GM19099 (cell line): ENCODE measurements around the gene EDEM1.

Experiments used
- POLR2A ChIP-seq: IDR thresholded peaks from 3 replicates; pipeline ENCODE4 v1.6.1; 2011; ENCODE audit warnings: low read depth; ENCODE audit not compliant: insufficient read length; ENCODE audit errors: extremely low read depth

Gene EDEM1

DNA sequence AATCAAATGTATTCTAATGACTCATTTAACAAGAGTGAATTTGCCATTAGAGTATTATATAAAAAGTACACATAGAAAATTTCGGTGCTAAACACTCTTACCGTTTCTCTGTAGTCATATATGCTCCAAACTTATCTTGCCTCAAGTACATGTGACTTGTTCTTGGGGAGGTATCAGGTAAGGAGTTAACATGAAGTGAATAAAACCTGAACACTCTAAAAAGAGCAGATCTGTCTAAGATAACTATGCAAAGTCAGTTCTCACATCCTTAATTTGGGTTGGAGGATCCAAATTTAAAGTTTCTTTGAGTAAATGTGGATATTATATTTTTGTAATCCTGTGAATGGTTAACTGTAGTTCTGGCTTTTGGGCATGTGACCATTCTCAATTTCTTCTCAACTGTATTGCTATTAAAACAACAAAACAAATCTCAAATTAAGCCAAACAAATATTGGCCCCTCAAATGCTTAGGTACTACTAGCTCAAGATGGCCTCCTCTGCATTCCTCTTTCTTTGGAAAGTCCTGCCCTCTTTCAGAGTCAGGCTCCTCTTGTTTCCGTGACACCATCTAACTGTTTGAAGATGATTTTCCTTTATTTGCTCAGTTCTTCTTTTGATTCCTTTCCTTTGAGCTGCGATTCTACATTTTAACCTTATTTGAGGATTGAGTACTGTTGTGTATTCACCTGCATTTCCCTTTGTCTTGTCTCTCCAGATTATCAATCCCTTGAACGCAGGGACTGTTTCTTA lies 4.2 kb downstream of the EDEM1 start:
- peak; percentile 50 for TF ChIP-seq POLR2A

DNA sequence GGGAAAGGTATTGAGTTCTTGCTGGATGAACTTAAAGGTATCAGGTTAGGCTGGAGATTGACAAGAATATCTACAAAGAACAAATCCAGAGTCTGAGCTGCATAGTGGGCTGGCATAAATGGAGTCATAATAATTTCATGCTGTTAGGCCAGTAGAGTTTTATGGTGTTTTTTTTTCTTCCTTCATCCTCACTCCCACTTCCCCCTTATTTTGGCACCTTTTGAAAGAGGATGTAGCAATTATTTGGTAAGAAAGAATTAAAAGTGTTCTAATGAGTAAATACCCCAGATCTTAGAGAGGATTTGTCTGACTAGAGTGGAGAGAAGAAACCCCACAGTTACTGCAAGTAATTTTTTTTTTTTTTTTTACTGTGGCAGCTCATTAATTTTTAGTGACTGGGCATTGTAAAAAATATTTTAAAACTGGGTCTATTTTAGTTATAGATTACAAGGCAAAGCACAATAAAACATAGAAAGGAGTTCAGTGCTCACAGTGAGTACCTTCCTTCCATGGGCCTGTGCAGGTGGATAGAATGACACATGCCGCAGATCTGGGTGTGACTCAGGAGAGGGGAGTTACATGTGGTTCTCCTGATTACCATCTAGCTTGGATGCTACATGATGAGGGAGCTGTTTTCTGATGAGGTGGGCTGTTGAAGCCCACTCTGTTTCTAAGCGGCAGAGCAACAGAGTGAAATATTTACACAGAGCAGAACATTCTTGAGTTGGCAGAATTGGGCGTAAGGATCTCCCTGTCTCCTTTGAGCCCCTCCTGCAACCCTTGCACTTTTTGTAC lies 5.3 kb downstream of the EDEM1 start:
- TF ChIP-seq POLR2A = no peak

DNA sequence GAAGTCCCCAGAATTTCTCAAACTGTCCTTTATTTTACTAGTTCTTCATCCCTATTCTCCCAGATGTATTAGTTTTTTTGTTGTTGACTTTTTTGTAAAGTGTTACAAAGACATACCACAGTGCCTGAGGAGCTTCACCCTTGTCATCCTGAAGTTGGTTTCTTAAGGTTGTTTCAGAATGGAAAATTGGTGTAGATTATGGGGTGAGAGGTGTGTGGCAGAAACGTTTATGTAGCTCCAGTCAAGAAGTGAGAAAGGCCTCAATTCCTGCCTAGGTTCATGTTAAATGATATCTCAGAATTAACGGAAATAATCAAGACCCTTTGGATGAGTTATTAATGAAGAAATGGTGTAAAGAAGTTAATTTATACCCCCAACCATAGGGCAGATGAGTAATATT lies 6.8 kb downstream of the EDEM1 start:
- no peak for TF ChIP-seq POLR2A

GRCh38 chr3:5194801-5195509 lies 7.4 kb downstream of the EDEM1 start:
- peak; percentile 23 for TF ChIP-seq POLR2A

DNA sequence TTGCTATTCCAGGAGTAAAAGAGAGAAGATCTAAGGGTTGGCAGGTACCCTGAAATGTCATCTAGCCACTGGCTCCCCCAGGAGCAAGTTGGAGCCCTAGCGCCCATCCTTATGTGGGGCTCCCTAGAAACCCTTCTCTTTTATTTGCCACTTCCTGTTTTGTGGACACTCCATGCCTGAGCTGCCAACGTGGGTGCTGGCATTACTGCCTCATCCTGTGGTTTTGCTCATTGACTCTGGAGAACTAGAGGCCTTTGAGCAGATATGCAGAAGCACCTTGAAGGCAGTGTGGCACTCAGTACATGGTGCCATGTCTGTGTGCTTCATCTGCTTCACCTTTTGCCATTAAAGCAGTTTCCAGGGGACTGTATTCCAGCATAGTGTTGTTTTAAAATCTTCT lies 8.1 kb downstream of the EDEM1 start:
- peak; percentile 27 for TF ChIP-seq POLR2A

GRCh38 chr3:5197022-5197421 lies 9.5 kb downstream of the EDEM1 start:
- no peak for TF ChIP-seq POLR2A

- TF ChIP-seq POLR2A = no peak
Observed at GRCh38 chr3:5197470-5198312, 10.2 kb downstream of the EDEM1 start.

- no peak for TF ChIP-seq POLR2A
Observed at GRCh38 chr3:5198313-5198677, 10.8 kb downstream of the EDEM1 start.

DNA sequence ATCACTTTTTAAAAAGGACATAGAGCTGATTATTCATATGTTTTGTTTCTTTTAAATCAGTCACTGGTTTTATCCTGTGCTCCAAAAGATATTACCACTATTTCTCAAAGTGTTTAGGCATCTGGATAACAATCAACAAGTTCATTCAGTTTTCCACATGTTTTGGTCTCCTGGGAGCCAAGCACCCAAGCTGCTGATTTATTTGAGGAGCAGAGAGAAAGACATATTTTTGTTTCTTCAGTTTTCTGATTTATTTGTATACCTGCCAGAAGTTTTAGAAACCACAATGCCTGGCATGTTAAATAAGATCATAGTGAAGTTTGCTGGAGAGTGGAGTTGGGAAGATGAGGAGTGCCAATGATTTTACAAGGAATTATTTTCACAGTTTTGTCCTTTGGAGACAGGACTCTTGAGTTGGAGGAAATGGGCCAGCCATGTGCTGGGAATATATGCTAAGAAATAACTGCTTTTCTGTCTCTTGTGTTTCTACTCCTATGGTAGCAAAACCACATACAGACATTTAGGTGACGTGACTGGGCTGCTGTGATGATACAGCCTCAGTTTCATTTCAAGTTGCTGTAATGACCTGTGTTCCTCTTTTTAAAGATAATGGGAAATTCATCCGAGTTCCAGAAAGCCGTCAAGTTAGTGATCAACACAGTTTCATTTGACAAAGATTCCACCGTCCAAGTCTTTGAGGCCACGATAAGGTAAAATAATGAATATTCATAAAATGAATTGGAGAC lies 11.7 kb downstream of the EDEM1 start:
- no peak for TF ChIP-seq POLR2A

DNA sequence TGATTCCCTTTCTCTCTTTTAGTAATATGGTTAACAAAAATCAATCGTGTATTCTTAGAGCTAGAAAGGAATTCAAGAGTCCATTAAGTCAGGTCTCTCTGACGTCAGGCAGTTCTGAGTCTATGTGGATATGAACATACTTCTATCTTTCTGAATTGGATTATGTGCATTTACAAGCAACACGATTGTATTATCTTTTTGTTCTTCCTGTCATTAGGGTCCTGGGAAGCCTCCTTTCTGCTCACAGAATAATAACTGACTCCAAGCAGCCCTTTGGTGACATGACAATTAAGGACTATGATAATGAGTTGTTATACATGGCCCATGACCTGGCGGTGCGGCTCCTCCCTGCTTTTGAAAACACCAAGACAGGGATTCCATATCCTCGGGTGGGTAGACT lies 14.0 kb downstream of the EDEM1 start:
- TF ChIP-seq POLR2A = no peak

- TF ChIP-seq POLR2A = no peak
Observed at GRCh38 chr3:5202222-5202621, 14.7 kb downstream of the EDEM1 start.

DNA sequence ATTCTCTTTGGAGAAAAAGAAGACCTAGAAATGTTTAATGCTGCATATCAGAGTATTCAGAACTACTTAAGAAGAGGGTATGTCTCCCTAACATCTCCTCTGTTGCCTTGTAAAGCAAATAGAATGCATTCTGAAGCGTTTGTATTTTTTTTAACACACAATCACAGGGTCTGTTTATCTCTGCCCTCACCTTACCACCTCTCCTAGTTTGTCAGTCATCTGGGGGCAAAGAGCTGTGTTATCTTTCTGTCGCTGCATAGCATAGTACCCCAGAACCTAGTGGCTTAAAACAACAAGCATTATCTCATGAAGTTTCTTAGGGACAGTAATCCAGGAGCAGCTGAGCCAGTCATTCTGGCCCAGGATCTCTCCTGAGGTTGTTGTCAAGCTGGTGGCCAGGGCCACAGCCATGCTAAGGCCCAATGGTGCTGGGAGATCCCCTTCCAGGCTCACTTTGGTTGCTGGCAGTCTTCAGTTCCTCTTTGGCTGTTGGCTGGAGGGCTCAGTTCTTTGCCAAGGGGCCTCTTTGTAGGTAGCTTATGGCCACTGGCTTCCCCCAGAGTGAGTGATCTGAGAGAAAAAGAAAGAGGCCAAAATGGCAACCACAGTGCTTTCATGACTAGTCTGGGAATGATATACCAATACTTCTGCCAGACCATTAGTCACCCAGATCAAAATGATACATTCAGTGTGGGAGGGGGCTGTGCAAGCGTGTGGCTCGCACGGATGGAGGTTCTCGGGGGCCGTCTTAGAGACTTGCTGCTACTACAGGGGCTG lies 17.8 kb downstream of the EDEM1 start:
- TF ChIP-seq POLR2A = peak; percentile 28

DNA sequence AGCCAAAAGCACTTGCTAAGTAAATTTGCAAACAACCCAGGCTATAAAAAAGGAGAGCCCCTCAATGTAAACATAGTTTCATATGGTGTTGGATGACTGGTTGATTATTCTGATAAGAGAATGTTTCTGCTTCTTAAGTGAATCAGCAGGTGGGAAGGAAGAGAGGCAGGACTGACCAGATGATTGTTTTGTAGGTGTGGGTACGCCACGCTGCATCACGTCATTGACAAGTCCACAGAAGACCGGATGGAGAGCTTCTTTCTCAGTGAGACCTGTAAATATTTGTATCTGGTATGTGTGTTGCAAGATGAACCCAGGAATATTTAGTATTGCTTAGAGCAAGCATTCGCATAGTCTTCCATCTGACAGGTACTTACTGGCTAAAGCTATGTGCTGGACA lies 23.4 kb downstream of the EDEM1 start:
- no peak for TF ChIP-seq POLR2A
